ENCODE results near the gene TRMT112.

- TF ChIP-seq ZNF274 (IDR thresholded peaks at IDR 0.05; ENCODE audit: low read depth, low read length) = no peak
- no peak for TF ChIP-seq YY1 (IDR thresholded peaks at IDR 0.05; ENCODE audit: insufficient read depth, insufficient read length)
Measured at GRCh38 chr11:64341429-64341828, 24.1 kb upstream of the TRMT112 start.

Measured in NT2/D1 (cell line).